ENCODE measurements around the gene CD47. TPM values are rescaled to one million over a fixed set of nuclear protein-coding genes. Genes with fewer than 3 reads are reported as not detected.

CD47 gene
- total and polyA plus RNA-seq, 2 donors (not counting 1 experiment from before 2014, with no cell fraction given) = 86.4 to 259 TPM

GRCh38 chr3:108123326-108123725, 32.5 kb upstream of the CD47 start:
- Mint-ChIP-seq H3K9me3 (ENCODE audit: insufficient read depth) (no peaks in the 10 kb centered on the region), H3K4me3 (peak overlapping the region; percentile 63), H3K27me3 (no peaks in the 10 kb centered on the region), H3K4me1 (peaks cover 70% of the 10 kb centered on the region), H3K27ac (peak overlapping the region; percentile 82)
- intact Hi-C loops (cut with micrococcal nuclease) = no loop called here
- H3K9ac ChIP-seq (ENCODE audit: low read length) = peak overlapping the region; percentile 9
- H3K4me2 ChIP-seq (replicated peaks; ENCODE audit: low read depth, low read length, poor library complexity, severe bottlenecking) = peak overlapping the region; percentile 79
- POLR2A ChIA-PET = interaction anchor here (1.9 to 3.0 kb wide), 4 partner anchors 10 to 100 kb away, joined by 4 to 40 read pairs (median 8); partner anchors contain the start of gene CD47
- H3K79me2 ChIP-seq (ENCODE audit: control insufficient read depth, insufficient read depth, low read length) = peaks cover 35% of the 10 kb centered on the region
- no peaks in the 10 kb centered on the region for H3K27me3 ChIP-seq (replicated peaks in 1 of 4; ENCODE audit: control extremely low read depth in 1 of 4, control insufficient read depth in 3 of 4, insufficient read depth in 4 of 4, low read length in 3 of 4)
- WGBS (ENCODE audit: insufficient coverage) = 100% methylated on average over 2 of the region's 3 CpGs
- DNase-seq (no peak), ATAC-seq (ENCODE audit: low read depth) (no peak)
- H3K27ac ChIP-seq (ENCODE audit: low read length in 2 of 2) = peak overlapping the region; percentile 97 to 99
- peaks cover 0 to 3% of the 10 kb centered on the region in 2 experiments for H3K36me3 ChIP-seq (replicated peaks in 1 of 2; ENCODE audit: control extremely low read depth in 1 of 2, control insufficient read depth in 1 of 2, extremely low read depth in 1 of 2, insufficient read depth in 2 of 2, low read length in 1 of 2)
- CTCF ChIA-PET = interaction anchor here (1.0 to 2.0 kb wide), 5 partner anchors 14 to 185 kb away, joined by 3 to 6 read pairs (median 4); no protein-coding TSS in a partner anchor
- no peak for TF ChIP-seq EZH2 (IDR thresholded peaks at IDR 0.05; ENCODE audit: borderline replicate concordance, insufficient read depth, low read depth, low read length, poor library complexity, severe bottlenecking)
- TF ChIP-seq, protein P1, sequence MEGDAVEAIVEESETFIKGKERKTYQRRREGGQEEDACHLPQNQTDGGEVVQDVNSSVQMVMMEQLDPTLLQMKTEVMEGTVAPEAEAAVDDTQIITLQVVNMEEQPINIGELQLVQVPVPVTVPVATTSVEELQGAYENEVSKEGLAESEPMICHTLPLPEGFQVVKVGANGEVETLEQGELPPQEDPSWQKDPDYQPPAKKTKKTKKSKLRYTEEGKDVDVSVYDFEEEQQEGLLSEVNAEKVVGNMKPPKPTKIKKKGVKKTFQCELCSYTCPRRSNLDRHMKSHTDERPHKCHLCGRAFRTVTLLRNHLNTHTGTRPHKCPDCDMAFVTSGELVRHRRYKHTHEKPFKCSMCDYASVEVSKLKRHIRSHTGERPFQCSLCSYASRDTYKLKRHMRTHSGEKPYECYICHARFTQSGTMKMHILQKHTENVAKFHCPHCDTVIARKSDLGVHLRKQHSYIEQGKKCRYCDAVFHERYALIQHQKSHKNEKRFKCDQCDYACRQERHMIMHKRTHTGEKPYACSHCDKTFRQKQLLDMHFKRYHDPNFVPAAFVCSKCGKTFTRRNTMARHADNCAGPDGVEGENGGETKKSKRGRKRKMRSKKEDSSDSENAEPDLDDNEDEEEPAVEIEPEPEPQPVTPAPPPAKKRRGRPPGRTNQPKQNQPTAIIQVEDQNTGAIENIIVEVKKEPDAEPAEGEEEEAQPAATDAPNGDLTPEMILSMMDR (IDR thresholded peaks at IDR 0.05) = no peak
- H3K9me3 ChIP-seq (ENCODE audit: control extremely low read depth in 1 of 3, control insufficient read depth in 2 of 3, insufficient read depth in 1 of 3, low read length in 2 of 3) = no peaks in the 10 kb centered on the region
- H2AFZ ChIP-seq (ENCODE audit: insufficient read depth, low read depth, low read length, poor library complexity, severe bottlenecking) = no peak overlapping the region
- no peaks in the 10 kb centered on the region for H4K20me1 ChIP-seq (ENCODE audit: control insufficient read depth, insufficient read depth, low read length, poor library complexity, severe bottlenecking)
- H3K4me1 ChIP-seq (ENCODE audit: control insufficient read depth in 2 of 2, insufficient read depth in 2 of 2, low read length in 2 of 2) = peaks cover 66 to 70% of the 10 kb centered on the region in 2 donors
- H3K4me3 ChIP-seq (ENCODE audit: control extremely low read depth in 1 of 5, extremely low read depth in 1 of 5, insufficient read depth in 1 of 5, low read depth in 2 of 5, low read length in 4 of 5) = peak overlapping the region in 1 of 5 experiments; percentile 20

- DNase-seq (no peak), ATAC-seq (ENCODE audit: low read depth) (no peak)
- Histone ChIP-seq H3K27me3 (replicated peaks in 1 of 4; ENCODE audit: control extremely low read depth in 1 of 4, control insufficient read depth in 3 of 4, insufficient read depth in 4 of 4, low read length in 3 of 4) (no peaks in the 10 kb centered on the region), H3K9me3 (ENCODE audit: control extremely low read depth in 1 of 3, control insufficient read depth in 2 of 3, insufficient read depth in 1 of 3, low read length in 2 of 3) (no peaks in the 10 kb centered on the region), H3K4me3 (ENCODE audit: control extremely low read depth in 1 of 5, extremely low read depth in 1 of 5, insufficient read depth in 1 of 5, low read depth in 2 of 5, low read length in 4 of 5) (peak overlapping the region in 1 of 5 experiments; percentile 9), H2AFZ (ENCODE audit: insufficient read depth, low read depth, low read length, poor library complexity, severe bottlenecking) (no peak overlapping the region), H3K4me1 (ENCODE audit: control insufficient read depth in 2 of 2, insufficient read depth in 2 of 2, low read length in 2 of 2) (peaks cover 56 to 60% of the 10 kb centered on the region in 2 donors), H3K36me3 (replicated peaks in 1 of 2; ENCODE audit: control extremely low read depth in 1 of 2, control insufficient read depth in 1 of 2, extremely low read depth in 1 of 2, insufficient read depth in 2 of 2, low read length in 1 of 2) (no peaks in the 10 kb centered on the region), H3K4me2 (replicated peaks; ENCODE audit: low read depth, low read length, poor library complexity, severe bottlenecking) (no peak overlapping the region), H3K27ac (ENCODE audit: low read length in 2 of 2) (peak overlapping the region in 1 of 2 donors; percentile 39), H4K20me1 (ENCODE audit: control insufficient read depth, insufficient read depth, low read length, poor library complexity, severe bottlenecking) (no peaks in the 10 kb centered on the region), H3K79me2 (ENCODE audit: control insufficient read depth, insufficient read depth, low read length) (peaks cover 25% of the 10 kb centered on the region), H3K9ac (ENCODE audit: low read length) (no peak overlapping the region)
- intact Hi-C loops (cut with micrococcal nuclease) = no loop called here
- Mint-ChIP-seq H3K4me3 (no peak overlapping the region), H3K27ac (peak overlapping the region; percentile 51), H3K9me3 (ENCODE audit: insufficient read depth) (no peaks in the 10 kb centered on the region), H3K4me1 (peaks cover 71% of the 10 kb centered on the region), H3K27me3 (no peaks in the 10 kb centered on the region)
- ChIA-PET POLR2A (interaction anchor here (0.6 to 2.1 kb wide), 2 partner anchors 32 to 353 kb away, joined by 3 to 4 read pairs; partner anchors contain the start of gene CD47), CTCF (interaction anchor here (0.9 to 1.1 kb wide), 3 partner anchors 14 to 31 kb away, joined by 3 to 4 read pairs (median 3); no protein-coding TSS in a partner anchor)
- 100% methylated on average over 1 of the region's 3 CpGs for WGBS (ENCODE audit: insufficient coverage)
- TF ChIP-seq EZH2 (IDR thresholded peaks at IDR 0.05; ENCODE audit: borderline replicate concordance, insufficient read depth, low read depth, low read length, poor library complexity, severe bottlenecking) = no peak
- TF ChIP-seq, protein P1 (IDR thresholded peaks at IDR 0.05) = no peak
Measured at GRCh38 chr3:108122276-108122675, 31.4 kb upstream of the CD47 start.
